Ureter (tissue), 1 donor: ENCODE measurements around the gene ASB5. TPM values are rescaled to one million over a fixed set of nuclear protein-coding genes. Genes with fewer than 3 reads are reported as not detected.
"Not testable (repeated sequence)": the region's sequence is repeated elsewhere in the genome, so short reads cannot be mapped to it uniquely, and the experiment has no call there.

ENCODE experiments used
- DNase-seq: peaks from one replicate; pipeline ENCODE4 v3.0.0-alpha.2; 2020; ENCODE audit warnings: low spot score
- total RNA-seq: library from RNA; stranded (reverse); gene quantifications from one replicate; pipeline ENCODE4 v1.2.4, GENCODE V29; 2023
- donor health status: DM: yes; HTN: yes; CAD: no.

ASB5 gene, protein sequence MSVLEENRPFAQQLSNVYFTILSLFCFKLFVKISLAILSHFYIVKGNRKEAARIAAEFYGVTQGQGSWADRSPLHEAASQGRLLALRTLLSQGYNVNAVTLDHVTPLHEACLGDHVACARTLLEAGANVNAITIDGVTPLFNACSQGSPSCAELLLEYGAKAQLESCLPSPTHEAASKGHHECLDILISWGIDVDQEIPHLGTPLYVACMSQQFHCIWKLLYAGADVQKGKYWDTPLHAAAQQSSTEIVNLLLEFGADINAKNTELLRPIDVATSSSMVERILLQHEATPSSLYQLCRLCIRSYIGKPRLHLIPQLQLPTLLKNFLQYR
- total RNA-seq, result 1.7 TPM

DNA sequence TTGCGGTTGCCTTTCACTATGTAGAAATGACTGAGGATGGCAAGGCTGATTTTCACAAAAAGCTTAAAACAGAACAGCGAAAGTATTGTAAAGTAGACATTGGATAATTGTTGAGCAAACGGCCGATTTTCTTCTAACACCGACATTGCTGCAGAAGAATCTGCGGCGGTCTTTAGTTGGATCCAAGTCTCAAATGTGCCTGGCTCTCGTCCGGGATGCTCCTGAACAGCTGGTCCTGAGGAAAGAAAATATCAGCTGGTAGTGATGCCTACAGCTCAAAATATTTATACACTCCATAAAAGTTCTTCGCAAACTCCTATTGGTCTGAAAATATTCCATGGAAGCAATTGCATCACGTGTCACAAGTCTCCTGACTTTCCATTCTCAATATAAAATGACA is at the start of gene ASB5:
Gene ASB5, minus strand, starts transcription at position 260 of the 400 bp plus-strand sequence. Its CDS starts 114 bp downstream, at position 146.
- no peak for DNase-seq

DNA sequence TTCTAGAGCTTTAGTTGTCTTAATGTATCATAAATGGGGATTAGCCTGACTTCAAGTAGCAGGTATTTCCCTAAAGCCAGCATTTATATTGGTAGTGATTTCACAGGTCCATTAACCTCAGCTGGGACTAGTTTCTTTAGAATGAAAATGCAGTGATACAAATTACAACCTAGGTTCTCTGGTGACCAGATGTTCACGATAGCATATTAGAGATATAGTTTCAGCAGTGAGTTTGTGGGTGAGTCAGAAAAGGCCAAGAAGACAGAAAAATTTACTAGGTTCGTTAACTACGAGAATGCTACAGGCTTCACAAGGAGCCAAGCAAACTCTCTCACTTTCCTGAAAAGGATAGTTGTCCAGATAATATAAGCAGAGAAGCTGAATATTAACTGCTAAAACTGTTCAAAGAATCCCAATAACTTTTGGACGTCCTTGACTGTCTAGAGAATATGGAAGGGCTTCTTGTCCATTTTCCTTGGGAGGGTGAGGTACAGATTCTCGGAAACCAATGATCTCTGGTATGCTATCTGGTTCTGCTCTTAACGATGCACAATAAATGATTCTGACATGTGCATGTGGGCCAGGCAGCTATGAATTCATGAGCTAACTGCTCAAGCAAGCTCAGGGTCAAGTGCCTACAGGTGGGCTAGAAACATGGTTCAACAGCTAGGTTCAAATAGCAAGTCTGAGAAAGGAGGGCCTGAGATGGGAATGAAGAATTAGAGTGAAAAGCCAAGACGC is 44.7 kb upstream of the ASB5 start:
- DNase-seq, result no peak

DNA sequence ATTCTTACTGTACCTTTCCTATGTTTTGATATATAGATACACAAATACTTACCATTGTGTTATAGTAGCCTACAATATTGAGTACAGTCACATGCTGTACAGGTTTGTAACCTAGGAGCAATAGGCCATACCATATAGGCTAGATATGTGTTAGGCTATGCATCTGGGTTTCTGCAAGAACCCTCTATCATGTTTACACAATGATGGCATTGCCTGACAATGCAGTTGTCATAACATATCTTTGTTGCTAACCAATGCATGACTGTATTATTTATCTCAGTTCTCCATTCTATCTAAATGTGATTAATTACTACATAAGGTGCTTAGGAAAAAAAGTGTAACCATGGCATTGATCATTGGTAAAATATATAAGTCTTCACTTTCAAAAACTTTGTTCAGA is 40.8 kb upstream of the ASB5 start:
- no peak for DNase-seq

DNA sequence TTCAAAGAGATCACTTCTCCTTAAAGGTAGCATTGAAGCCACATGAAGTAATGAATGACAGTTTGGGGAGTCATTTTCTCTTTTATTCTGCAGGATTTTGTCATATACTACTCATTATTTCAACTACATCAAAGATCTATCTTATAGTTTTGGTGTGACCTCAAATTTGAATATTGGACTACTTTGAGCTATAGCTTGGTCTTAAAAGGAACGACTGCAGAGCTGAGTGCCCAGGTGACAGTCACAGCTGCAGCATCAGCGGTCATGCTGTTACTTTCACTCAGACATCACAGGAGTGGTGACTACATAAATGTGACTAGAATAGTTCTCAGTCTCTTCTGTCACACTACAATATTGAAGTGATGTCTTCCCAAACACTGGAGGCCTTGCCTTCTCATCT is 40.0 kb upstream of the ASB5 start:
- DNase-seq, result no peak

DNA sequence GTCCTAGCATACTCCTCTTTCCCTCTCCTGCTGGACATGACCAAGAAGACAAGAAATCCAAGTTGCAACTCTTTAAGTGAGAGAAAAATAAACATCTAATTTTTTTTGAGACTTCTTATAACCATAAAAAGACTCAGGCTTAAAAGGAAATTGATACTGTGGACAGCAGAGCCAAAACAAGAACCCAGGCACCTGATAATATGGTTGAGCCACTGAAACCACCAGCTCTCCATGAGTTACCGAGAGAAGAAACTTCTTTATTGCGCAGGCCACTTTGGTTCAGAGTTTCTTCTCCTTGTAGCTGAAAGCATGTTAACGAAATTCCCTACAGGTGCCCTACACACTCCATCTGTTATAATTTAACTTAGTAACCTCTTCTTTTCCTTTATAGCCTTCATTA is 39.4 kb upstream of the ASB5 start:
- no peak for DNase-seq

DNA sequence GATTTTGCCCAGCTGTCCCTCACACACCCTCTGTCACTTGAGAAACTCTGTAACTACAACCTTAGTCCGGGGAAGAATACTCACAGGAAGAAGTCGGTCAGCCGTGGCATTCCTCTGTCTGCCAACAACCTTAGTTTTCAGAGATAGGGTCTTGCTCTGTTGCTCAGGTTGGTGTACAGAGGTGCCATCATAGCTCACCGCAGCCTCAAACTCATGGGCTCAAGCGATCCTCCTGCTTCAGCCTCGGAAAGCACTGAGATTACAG is 38.6 kb upstream of the ASB5 start:
- no peak for DNase-seq

DNA sequence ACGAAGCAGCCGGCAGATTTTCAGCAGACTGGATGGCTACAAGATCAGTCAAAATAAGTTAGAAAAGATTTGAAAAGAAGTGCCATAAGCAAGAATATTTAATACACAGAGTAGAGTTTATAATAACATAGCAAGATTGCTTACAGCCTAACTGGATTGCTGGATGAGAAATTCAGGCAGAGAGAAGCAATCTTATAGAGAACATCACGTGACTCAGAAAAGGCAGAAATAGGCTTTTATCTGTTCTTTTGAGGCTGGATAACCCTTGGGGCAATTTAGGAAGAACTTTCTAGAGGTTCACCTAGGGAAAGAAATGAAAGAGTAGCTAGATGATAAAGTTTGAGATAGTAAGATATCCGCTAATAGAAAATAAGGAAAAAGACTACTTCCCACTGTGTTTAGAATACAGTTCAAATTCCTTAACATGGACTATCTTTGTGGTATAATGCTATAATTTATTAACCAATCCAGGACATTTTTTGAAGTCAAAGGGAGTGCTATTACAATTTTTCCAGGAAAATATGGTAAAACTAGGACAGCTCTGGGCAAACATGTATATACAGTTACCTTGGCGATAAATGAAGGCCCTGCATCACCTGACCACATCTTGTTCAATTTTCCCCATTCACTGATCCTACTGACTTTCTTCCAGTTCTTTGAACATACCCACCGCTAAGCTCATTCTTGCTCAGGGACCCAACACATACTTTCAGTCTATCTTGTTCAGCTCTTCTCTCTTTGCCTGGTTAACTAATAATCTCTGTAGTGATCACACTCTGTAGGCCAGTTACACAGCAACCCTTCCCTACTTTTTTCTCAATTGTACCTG is 38.0 kb upstream of the ASB5 start:
- no peak for DNase-seq

DNA sequence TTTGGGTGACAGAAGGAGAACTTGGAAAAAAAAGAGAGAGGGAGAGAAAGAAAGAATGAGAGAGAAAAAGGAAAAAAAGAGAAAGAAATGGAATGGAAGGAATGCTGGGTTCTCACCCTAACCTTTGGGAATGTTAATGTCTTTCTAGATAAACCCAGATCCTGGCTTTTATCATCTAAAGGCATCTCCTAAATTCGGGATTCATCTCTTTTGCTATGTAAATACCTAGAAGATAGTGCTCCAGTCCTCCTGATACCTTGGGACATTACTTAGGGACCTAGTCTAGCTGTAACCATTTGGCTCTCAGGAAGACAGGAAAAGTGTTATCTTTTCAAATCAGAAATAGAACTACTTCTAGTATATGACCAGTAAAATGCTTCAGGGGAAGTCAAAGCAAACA is 34.9 kb upstream of the ASB5 start:
- no peak for DNase-seq

DNA sequence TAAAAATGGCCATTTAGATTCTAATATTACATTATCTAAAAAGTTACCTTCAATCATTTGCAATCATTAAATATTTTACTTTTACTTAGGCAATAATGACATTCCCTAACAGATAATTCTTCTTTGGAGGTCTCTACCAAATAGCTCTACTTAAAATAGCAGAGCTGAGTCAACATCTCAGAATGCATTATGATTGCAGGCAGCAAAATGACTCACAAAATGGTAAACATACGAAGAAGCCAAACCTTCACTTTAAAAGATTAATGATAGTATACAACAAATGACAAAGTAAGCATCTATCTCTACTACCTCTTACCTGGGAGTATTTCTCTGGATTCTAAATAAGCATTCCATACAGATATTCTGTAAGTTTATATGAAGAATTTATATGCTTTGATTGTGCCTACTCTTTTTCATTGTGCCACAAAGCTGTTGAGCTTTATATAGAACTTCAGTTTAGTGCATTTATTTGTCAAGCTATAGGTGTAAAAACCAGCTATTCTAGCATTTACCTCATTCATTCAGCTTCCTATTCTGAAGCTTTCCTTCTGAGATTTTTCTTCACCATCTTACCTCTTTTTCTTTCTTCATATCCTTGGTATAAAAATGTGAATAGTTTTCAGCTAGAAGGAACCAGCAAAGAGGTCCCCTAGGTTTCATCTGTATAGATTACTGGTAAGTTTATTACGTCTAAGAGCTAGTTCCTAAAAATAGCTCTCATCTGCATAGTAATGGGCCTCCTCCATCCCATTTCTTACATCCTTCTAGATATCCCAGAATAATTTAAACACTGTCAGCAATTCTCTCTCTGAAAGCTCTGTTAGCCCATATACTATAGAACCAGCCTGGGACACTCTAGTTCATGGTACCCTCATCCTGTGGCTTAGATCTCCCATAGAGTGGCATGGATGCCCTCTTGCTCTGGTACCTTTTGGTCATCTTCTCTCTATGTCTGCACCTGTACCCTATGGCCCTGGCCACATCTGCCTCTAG is 33.6 kb upstream of the ASB5 start:
- no peak for DNase-seq

DNA sequence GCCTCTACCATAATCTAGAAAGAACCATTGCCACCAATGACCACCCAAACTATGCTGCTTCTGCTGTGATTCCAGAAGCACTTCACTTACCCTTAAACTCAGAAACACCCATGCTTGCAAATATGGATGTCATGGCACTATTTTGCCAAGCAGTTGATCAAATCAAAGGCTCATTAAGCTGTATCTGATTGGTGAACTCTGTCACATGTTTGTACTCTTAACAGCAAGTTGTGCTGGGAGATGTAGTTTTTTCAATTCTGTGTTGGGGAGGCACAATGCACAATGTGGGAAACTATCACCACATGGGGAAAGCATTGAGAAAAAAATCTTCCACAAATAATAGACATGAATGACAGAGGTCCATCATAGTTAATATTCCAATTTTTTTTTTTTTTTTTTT is 31.5 kb upstream of the ASB5 start:
- no peak for DNase-seq

DNA sequence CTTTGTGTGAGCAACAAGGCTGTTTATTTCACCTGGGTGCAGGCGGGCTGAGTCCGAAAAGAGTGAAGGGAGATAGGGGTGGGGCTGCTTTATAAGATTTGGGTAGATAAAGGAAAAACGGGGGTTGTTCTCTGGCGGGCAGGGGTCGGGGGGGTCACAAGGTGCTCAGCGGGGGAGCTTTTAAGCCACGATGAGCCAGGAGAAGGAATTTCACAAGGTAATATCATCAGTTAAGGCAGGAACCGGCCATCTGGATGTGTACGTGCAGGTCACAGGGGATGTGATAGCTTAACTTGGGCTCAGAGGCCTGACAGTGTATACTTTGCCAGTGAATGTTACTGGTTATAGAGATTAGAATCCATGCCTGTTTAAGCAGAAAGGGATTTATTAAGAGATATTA is 31.0 kb upstream of the ASB5 start:
- no peak for DNase-seq

DNA sequence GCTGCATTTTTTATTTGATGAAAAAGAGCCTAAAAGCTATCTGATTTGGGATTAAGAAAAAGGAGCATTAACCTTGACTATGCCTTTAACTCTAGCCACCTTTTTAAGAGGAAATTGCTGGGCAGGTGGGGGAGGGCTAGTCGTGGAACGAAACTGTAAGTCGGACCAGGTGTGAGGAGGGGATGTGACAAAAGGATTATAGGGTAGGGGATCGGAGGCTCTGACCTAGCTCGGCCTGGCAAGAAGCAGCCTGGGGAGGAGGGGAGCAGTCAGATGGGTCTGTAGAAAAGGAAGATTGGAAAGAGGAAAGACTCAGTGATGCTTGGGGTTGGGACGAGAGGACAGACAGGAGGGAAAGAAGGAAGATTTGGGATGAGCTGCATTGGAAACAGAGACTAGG is 29.6 kb upstream of the ASB5 start:
- DNase-seq, result no peak

DNA sequence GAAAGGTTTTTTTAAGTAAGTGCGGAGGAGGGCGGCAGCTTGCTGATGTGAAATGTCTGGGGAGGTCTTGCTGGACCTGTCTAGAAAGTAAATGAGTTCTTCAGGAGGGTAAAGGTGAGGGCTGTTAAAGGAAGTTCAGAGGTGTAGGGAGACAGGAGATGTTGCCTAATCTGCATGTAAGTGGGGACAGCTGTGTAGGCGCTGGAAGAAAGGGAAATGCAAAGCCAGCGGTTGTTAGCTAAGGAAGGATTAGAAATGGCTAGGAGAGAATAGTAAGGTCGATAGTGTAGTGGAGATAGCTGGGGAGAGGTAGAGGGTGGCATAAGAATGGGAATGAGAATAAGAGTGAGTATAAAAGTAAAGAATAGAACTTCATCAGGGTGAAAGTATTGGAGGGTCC is 26.9 kb upstream of the ASB5 start:
- DNase-seq, result not testable (repeated sequence)

DNA sequence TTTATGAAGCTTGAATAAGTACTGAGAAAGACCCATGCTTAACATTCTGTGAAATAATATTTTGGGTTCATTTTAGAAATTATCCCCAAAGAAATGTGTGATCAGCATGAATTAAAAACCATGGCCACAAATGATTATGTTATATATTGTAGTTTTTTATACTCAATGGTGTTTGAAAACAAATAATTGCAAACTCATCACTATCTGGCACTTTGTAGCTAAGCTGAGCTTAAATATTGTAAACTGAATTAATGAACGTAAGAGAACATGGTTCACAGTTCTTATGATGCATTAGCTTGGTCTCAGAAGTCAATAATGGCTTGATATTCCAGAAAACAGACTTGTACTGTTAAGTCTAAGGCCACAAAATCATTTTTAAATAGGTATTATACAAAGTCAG is 24.6 kb upstream of the ASB5 start:
- no peak for DNase-seq

DNA sequence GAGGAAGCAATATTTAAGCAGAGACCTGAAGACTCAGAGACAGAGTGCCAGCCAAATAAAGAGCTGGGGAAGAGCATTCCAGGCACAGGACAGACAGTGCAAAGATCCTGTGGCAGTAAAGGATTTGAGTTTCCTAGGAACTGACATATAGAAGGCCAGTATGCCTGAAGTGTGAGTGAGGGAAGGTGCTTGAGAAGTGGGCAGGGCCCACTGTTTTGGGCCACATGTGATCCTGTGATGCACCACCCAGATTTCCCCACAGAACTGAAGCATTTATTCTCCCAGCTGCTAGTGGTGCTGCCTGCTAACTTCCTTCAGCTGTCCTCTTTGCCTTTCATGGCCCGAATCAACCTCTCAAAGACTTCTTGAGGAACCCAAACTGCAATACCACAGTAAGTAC is 23.9 kb upstream of the ASB5 start:
- DNase-seq, result no peak

DNA sequence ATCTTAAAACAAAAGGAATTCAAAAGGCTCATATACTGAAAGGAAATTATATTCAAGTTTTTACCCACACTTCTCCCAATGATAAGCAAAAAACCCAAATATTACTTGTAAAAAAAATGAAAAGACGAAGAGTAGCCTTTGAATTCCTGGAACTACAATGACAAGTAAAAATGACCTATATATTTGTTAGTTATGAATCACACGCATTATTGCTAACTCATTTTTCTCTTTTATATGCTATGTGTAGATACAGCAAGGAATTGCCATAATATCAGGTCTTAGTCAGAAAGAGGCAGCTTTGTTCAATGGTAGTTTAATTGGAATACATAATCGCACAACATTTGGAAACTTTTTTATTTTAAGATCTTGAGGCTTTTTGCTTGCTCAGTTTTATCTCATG is 22.7 kb upstream of the ASB5 start:
- no peak for DNase-seq

DNA sequence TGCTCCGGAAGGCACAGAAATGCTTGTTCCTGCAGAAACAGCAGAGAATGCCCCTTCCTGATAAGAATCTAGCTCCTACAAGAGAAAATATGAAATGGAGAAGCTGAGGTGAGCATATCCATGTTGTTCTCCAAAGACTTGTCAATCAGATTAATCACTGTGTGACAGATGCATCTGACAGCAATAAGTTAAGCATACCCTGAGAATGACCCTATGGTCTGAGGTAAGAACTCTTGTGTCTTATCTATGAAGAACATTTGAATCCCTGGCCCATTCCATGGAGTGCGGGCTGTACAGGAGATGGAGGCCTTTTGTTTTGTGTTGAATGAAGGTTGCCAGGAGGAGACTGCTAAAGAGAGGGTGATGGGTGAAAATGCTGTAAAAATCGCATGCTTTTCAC is 21.5 kb upstream of the ASB5 start:
- DNase-seq, result no peak

DNA sequence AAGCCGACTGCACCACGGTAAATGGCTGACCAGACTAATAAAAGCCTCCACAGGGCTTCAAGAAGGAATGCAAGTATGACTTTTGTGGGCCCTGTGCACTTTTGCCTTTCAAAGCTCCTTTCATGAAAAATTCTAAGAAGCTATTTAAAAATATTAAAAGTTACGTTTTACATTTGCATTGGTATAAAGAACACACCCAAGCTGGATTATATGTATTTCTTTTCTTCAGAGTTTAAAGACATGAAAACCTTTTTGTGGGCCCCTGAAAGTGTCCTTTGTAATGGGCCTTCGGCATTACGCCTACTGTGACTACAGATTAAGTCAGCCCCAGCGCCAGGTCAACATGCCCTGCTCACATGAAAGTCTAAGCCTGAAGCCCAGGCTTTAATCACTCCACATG is 20.5 kb upstream of the ASB5 start:
- no peak for DNase-seq

DNA sequence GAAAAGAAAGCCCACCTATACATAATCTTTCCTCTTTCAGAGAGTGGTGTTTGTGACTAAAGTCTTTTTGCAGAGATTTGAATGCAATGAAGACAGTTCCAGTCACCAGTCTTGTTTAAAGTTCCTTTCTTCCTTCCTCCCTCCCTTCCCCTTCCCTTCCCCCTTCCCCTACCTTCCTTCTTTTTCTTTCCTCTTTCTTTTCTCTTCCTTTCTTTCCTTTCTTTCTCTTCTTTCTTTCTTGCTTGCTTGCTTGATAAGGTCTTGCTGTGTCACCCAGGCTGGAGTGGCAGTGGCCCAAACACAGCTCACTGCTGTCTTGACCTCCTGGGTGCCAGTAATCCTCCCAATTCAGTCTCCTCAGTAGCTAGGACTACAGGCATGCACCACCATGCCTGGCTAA is 19.0 kb upstream of the ASB5 start:
- DNase-seq, result no peak

DNA sequence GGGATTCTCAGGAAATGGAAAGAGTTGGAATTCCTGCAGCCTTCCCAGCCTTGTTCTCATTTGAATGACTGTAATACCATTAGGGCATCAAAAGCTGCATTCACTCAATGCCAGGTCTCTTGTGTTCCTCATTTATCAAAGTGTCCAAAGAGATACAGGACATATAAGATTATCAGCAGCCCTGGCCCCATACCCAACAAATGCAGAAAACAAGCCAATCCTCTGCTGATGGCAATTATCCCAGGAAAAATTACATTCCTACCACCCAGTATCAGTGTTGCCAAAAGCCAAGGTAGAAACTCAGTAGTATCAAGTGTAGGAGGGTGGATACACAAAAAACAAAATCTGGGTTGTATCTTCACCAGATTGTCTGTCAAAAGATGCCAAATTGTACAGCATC is 18.5 kb upstream of the ASB5 start:
- DNase-seq, result no peak

DNA sequence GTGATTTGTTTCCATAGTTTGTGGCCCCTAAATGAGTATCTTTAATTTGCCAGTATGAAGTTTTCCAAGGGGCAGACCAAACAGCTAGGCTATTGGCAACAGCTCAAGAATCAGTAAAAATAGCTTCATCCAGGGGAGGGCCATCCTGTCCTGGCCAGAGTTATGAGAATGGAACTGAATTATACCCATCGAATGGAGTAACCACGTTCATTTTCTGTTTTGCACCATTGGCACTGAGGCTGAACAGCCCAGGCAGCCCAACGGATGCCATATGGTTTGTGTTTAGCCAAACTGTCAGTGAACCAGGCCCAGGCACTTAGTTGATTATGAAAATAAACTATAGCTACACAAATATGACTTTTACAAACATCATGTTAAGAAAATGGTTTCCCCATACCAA is 17.7 kb upstream of the ASB5 start:
- no peak for DNase-seq

DNA sequence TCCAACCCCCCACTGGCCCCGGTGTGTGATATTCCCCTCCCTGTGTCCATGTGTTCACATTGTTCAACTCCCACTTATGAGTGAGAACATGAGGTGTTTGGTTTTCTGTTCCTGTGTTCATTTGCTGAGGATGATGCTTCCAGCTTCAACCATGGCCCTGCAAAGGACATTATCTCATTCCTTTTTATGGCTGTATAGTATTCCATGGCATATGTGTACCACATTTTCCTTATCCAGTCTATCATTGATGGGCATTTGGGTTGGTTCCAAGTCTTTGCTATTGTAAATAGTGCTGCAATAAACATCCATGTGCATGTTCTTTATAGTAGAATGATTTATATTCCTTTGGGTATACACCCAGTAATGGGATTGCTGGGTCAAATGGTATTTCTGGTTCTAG is 10.5 kb upstream of the ASB5 start:
- not testable (repeated sequence) for DNase-seq
